Bone marrow (tissue), 2 donors: Measurements from ENCODE around the gene POLG.
"Not testable (repeated sequence)": the region's sequence is repeated elsewhere in the genome, so short reads cannot be mapped to it uniquely, and the experiment has no call there.

ENCODE experiments used
- DNase-seq, 2 donors: peaks; one replicate each; lab custom pipeline; 2025; lab: John Stamatoyannopoulos, UW

POLG gene

DNA sequence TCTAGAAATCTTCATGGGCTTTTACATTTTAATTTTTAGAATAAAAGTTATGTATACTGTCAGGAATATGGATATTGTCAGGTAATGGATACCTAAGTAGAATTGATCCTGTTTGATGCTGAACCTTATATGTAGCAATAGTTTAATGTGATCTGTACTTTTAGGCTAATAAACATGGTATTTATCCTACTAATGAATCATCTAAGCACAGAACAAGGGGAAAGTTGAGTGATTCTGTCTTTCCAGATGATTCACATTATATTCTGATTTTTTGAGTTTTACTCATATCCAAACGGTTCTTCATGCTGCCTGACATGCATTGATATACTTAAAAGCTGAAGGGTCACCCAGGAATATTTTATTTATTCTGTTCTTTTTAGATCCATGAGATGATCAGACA is 56.3 kb downstream of the POLG start:
- no peak for DNase-seq

DNA sequence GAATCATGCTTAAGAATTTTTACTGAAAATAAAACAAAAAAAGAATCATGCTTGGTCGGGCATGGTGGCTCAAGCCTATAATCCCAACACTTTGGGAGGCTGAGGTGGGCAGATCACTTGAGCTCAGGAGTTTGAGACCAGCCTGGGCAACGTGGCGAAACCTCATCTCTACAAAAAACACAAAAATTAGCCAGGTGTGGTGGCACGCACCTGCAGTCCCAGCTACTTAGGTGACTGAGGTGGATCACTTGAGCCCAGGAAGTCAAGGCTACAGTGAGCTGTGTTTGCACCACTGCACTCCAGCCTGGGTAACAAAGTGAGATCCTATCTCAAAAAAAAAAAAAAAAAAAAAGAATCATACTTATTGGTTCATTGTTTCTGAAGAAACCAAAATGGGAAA is 57.3 kb downstream of the POLG start:
- not testable (repeated sequence) for DNase-seq
